HCT116 (cell line): ENCODE results near the gene TCP11L2. TPM values are rescaled to one million over a fixed set of nuclear protein-coding genes. Genes with fewer than 3 reads are reported as not detected.

ENCODE experiments used
- ATAC-seq: fragments of 200-7000 bp; cut with Tn5 transposase; 2 replicates; pipeline ENCODE4 v1.9.1; 2020; ENCODE audit warnings: mild to moderate bottlenecking, moderate library complexity
- BruUV-seq: library from RNA; stranded (reverse); fragments of 400-500 nt; replicated peaks from 2 replicates; lab custom pipeline; 2021; lab: Mats Ljungman, UMichigan
- CTCF ChIA-PET: fragments of 300-600 bp; sonication (Branson Sonifier 250); formaldehyde crosslinking; loops from one replicate; lab custom pipeline; 2021; ENCODE audit warnings: antibody characterized with exemption; lab: Charles Lee
- POLR2A ChIA-PET: fragments of 300-600, 350-600 bp; sonication (Branson Sonifier 250); formaldehyde crosslinking; loops from one replicate; lab custom pipeline; 2021; ENCODE audit warnings: antibody characterized with exemption; lab: Charles Lee
- RAD21 ChIA-PET, 2 experiments: fragments of 300-600 bp; sonication (Branson Sonifier 250); formaldehyde crosslinking; loops; one replicate each; lab custom pipeline; 2023; ENCODE audit warnings: low total read pairs in 2 of 2; ENCODE audit not compliant: uncharacterized antibody in 2 of 2, unreplicated experiment in 2 of 2, low non-redundant PET in 1 of 2; lab: Charles Lee
- DNase-seq: peaks from one replicate; pipeline ENCODE4 v3.0.0-alpha.2; 2010; ENCODE audit warnings: low read depth, low spot score
- H2AFZ ChIP-seq: fragments of 200-600 bp; shearing (Covaris generic), sonication (generic); 2 replicates; pipeline ENCODE4 v1.6.1; 2017; ENCODE audit warnings: low read depth, mixed run types, mixed read lengths, antibody characterized with exemption, low read length; ENCODE audit not compliant: poor library complexity, severe bottlenecking
- H3K27ac ChIP-seq: 2 replicates; pipeline ENCODE4 v1.5.1; 2012; ENCODE audit warnings: low read depth, low read length
- H3K27me3 ChIP-seq: fragments of 200-600 bp; sonication (generic); 2 replicates; pipeline ENCODE4 v1.6.1; 2016; ENCODE audit warnings: mixed run types, low read length, mixed read lengths; ENCODE audit not compliant: insufficient read depth
- H3K36me3 ChIP-seq, 2 experiments: fragments of 200-500 bp in 1 of 2; fragments of 200-600 bp in 1 of 2; sonication (Bioruptor generic) in 1 of 2; sonication (generic) in 1 of 2; 2 replicates each; pipeline versions ENCODE4 v1.5.1 to v1.6.1; 2014 to 2016; ENCODE audit warnings: low read length in 2 of 2, inconsistent platforms in 1 of 2, mixed read lengths in 1 of 2, mixed run types in 1 of 2; ENCODE audit not compliant: insufficient read depth in 2 of 2, control insufficient read depth in 1 of 2
- H3K4me1 ChIP-seq, 2 experiments: fragments of 200-600 bp in 1 of 2; sonication (generic) in 1 of 2; 2 replicates each; pipeline versions ENCODE4 v1.5.1 to v1.6.1; 2012 to 2017; ENCODE audit warnings: low read length in 2 of 2, inconsistent platforms in 1 of 2, mild to moderate bottlenecking in 1 of 2, mixed read lengths in 1 of 2, mixed run types in 1 of 2, moderate library complexity in 1 of 2; ENCODE audit not compliant: insufficient read depth in 2 of 2, control insufficient read depth in 1 of 2
- H3K4me2 ChIP-seq: fragments of 200-600 bp; sonication (generic); 2 replicates; pipeline ENCODE4 v1.6.1; 2017; ENCODE audit warnings: mixed run types, low read length, mixed read lengths
- H3K4me3 ChIP-seq, 2 experiments: fragments of 200-600 bp in 1 of 2; sonication (generic) in 1 of 2; replicated peaks in 1 of 2; 2 replicates each; pipeline ENCODE4 v1.5.1; 2011 to 2016; ENCODE audit warnings: low read length in 2 of 2, control low read depth in 1 of 2, low read depth in 1 of 2, mild to moderate bottlenecking in 1 of 2, mixed read lengths in 1 of 2, mixed run types in 1 of 2
- H3K79me2 ChIP-seq: fragments of 200-600 bp; sonication (generic); 2 replicates; pipeline ENCODE4 v1.6.1; 2017; ENCODE audit warnings: mild to moderate bottlenecking, mixed run types, low read length, moderate library complexity, mixed read lengths; ENCODE audit not compliant: insufficient read depth
- H3K9ac ChIP-seq: fragments of 200-600 bp; sonication (generic); 2 replicates; pipeline ENCODE4 v1.6.1; 2016; ENCODE audit warnings: low read length, mixed read lengths
- H3K9me2 ChIP-seq: fragments of 200-600 bp; sonication (generic), shearing (Covaris generic); 2 replicates; pipeline ENCODE4 v1.6.1; 2017; ENCODE audit warnings: mixed run types, mild to moderate bottlenecking, moderate library complexity; ENCODE audit not compliant: insufficient read depth
- H3K9me3 ChIP-seq, 2 experiments: fragments of 200-500 bp in 1 of 2; fragments of 200-600 bp in 1 of 2; sonication (Bioruptor generic) in 1 of 2; sonication (generic) in 1 of 2; 2 replicates each; pipeline ENCODE4 v1.6.1; 2014 to 2017; ENCODE audit warnings: low read length in 2 of 2, mixed read lengths in 2 of 2, inconsistent platforms in 1 of 2, low read depth in 1 of 2, mild to moderate bottlenecking in 1 of 2, mixed run types in 1 of 2, moderate library complexity in 1 of 2; ENCODE audit not compliant: control insufficient read depth in 1 of 2, insufficient read depth in 1 of 2
- H4K20me1 ChIP-seq: fragments of 200-600 bp; sonication (generic), shearing (Covaris generic); 2 replicates; pipeline ENCODE4 v1.6.1; 2017; ENCODE audit warnings: mixed run types, mild to moderate bottlenecking, moderate library complexity; ENCODE audit not compliant: insufficient read depth
- CBX3 ChIP-seq: IDR thresholded peaks from 2 replicates; pipeline ENCODE4 v1.6.1; 2012; ENCODE audit warnings: low read depth
- CEBPB ChIP-seq: IDR thresholded peaks from 2 replicates; pipeline ENCODE4 v1.6.1; 2012; ENCODE audit warnings: low read depth
- ELF1 ChIP-seq: IDR thresholded peaks from 2 replicates; pipeline ENCODE4 v1.6.1; 2012; ENCODE audit warnings: low read depth, borderline replicate concordance
- EZH2 ChIP-seq: fragments of 200-600 bp; sonication (generic); IDR thresholded peaks from 2 replicates; pipeline ENCODE4 v1.6.1; 2017; ENCODE audit warnings: antibody characterized with exemption, mixed run types
- FOSL1 ChIP-seq: IDR thresholded peaks from 2 replicates; pipeline ENCODE4 v1.6.1; 2012; ENCODE audit warnings: low read depth
- JUND ChIP-seq: IDR thresholded peaks from 2 replicates; pipeline ENCODE4 v1.6.1; 2012
- RAD21 ChIP-seq: IDR thresholded peaks from 2 replicates; pipeline ENCODE4 v1.6.1; 2012; ENCODE audit warnings: low read depth, mild to moderate bottlenecking
- SIN3A ChIP-seq: IDR thresholded peaks from 2 replicates; pipeline ENCODE4 v1.6.1; 2012; ENCODE audit warnings: low read depth
- SRF ChIP-seq: IDR thresholded peaks from 2 replicates; pipeline ENCODE4 v1.6.1; 2012; ENCODE audit warnings: low read depth
- TCF7L2 ChIP-seq: IDR thresholded peaks from 2 replicates; pipeline ENCODE4 v1.7.0; 2011; ENCODE audit warnings: borderline replicate concordance, inconsistent platforms; ENCODE audit not compliant: insufficient read depth, insufficient read length; ENCODE audit errors: extremely low read depth
- YY1 ChIP-seq: IDR thresholded peaks from 2 replicates; pipeline ENCODE4 v1.6.1; 2011; ENCODE audit warnings: low read length, low read depth, moderate library complexity, mild to moderate bottlenecking; ENCODE audit not compliant: insufficient replicate concordance; ENCODE audit errors: extremely low read depth
- intact Hi-C: fragments of 100-400 bp; cut with micrococcal nuclease; formaldehyde crosslinking; loops from 2 replicates; pipeline ENCODE4 v1.10.0; 2022
- total RNA-seq: library from RNA; stranded (reverse); gene quantifications from one replicate; pipeline ENCODE4 v1.2.1, GENCODE V29; 2021; ENCODE audit not compliant: unreplicated experiment
- TF ChIP-seq, protein P1 (sequence below): IDR thresholded peaks from 2 replicates; pipeline ENCODE4 v1.6.1; 2012
- TF ChIP-seq, protein P2 (sequence below): IDR thresholded peaks from 2 replicates; pipeline ENCODE4 v1.6.1; 2012; ENCODE audit warnings: low read depth
- TF ChIP-seq, protein P3 (sequence below): IDR thresholded peaks from 2 replicates; pipeline ENCODE4 v1.6.1; 2011; ENCODE audit warnings: mild to moderate bottlenecking, low read length, moderate library complexity; ENCODE audit not compliant: insufficient replicate concordance; ENCODE audit errors: extremely low read depth

The TCP11L2 gene
- total RNA-seq, 1 experiment from 2014 or later, result 14.4 TPM

DNA sequence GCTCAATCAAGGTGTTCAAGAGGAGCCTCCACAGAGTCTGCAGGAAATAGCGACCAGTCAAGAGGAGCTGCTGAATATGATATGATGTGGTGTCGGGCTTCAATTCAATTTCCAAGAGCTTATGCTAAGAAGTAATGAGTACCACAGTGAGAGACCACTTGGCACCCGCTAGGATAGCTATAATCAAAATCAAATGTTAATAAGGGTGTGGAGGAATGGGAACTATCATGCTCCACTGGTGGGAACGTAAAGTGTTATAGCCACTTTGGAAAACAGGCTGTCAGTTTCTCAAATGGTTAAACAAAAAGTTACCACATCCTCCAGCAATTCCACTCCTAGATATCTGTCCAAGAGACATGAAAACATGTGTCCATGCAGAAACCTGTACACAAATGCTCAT, 61.7 kb downstream of the TCP11L2 start:
- POLR2A ChIA-PET, result no interaction called here
- no peak overlapping the region for H3K4me3 ChIP-seq
- H2AFZ ChIP-seq, result no peak overlapping the region
- H4K20me1 ChIP-seq, result no peaks in the 10 kb centered on the region
- RAD21 ChIA-PET, result no interaction called here
- H3K9me2 ChIP-seq, result no peaks in the 10 kb centered on the region
- TF ChIP-seq, protein P1, sequence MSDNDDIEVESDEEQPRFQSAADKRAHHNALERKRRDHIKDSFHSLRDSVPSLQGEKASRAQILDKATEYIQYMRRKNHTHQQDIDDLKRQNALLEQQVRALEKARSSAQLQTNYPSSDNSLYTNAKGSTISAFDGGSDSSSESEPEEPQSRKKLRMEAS, result no peak
- TF ChIP-seq JUND (no peak), CBX3 (no peak), RAD21 (no peak), CEBPB (no peak), ELF1 (no peak), EZH2 (no peak), SRF (no peak), SIN3A (no peak), YY1 (no peak), TCF7L2 (no peak), FOSL1 (no peak)
- TF ChIP-seq, protein P2, sequence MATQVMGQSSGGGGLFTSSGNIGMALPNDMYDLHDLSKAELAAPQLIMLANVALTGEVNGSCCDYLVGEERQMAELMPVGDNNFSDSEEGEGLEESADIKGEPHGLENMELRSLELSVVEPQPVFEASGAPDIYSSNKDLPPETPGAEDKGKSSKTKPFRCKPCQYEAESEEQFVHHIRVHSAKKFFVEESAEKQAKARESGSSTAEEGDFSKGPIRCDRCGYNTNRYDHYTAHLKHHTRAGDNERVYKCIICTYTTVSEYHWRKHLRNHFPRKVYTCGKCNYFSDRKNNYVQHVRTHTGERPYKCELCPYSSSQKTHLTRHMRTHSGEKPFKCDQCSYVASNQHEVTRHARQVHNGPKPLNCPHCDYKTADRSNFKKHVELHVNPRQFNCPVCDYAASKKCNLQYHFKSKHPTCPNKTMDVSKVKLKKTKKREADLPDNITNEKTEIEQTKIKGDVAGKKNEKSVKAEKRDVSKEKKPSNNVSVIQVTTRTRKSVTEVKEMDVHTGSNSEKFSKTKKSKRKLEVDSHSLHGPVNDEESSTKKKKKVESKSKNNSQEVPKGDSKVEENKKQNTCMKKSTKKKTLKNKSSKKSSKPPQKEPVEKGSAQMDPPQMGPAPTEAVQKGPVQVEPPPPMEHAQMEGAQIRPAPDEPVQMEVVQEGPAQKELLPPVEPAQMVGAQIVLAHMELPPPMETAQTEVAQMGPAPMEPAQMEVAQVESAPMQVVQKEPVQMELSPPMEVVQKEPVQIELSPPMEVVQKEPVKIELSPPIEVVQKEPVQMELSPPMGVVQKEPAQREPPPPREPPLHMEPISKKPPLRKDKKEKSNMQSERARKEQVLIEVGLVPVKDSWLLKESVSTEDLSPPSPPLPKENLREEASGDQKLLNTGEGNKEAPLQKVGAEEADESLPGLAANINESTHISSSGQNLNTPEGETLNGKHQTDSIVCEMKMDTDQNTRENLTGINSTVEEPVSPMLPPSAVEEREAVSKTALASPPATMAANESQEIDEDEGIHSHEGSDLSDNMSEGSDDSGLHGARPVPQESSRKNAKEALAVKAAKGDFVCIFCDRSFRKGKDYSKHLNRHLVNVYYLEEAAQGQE, result no peak
- TF ChIP-seq, protein P3, sequence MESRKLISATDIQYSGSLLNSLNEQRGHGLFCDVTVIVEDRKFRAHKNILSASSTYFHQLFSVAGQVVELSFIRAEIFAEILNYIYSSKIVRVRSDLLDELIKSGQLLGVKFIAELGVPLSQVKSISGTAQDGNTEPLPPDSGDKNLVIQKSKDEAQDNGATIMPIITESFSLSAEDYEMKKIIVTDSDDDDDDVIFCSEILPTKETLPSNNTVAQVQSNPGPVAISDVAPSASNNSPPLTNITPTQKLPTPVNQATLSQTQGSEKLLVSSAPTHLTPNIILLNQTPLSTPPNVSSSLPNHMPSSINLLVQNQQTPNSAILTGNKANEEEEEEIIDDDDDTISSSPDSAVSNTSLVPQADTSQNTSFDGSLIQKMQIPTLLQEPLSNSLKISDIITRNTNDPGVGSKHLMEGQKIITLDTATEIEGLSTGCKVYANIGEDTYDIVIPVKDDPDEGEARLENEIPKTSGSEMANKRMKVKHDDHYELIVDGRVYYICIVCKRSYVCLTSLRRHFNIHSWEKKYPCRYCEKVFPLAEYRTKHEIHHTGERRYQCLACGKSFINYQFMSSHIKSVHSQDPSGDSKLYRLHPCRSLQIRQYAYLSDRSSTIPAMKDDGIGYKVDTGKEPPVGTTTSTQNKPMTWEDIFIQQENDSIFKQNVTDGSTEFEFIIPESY, result no peak
- CTCF ChIA-PET, result no interaction called here
- H3K27me3 ChIP-seq, result no peaks in the 10 kb centered on the region
- H3K9ac ChIP-seq, result no peak overlapping the region
- H3K4me2 ChIP-seq, result no peak overlapping the region
- peaks cover 0 to 6% of the 10 kb centered on the region in 2 experiments; a peak in 2 of 4 replicates for H3K4me1 ChIP-seq
- intact Hi-C loops, result no loop called here
- H3K9me3 ChIP-seq, result no peaks in the 10 kb centered on the region
- BruUV-seq, result no TSS peak
- H3K79me2 ChIP-seq, result peaks cover 33% of the 10 kb centered on the region
- peaks cover 0 to 7% of the 10 kb centered on the region in 2 experiments; a peak in 1 of 4 replicates for H3K36me3 ChIP-seq
- DNase-seq, result no peak
- no peak for ATAC-seq
- H3K27ac ChIP-seq, result no peak overlapping the region
